T1000 (cell line): Measurements from ENCODE around the gene CPT2.

ENCODE experiments used
- DNase-seq: peaks from one replicate; lab custom pipeline; 2025; ENCODE audit warnings: mixed read lengths; lab: John Stamatoyannopoulos, UW

The CPT2 gene

DNA sequence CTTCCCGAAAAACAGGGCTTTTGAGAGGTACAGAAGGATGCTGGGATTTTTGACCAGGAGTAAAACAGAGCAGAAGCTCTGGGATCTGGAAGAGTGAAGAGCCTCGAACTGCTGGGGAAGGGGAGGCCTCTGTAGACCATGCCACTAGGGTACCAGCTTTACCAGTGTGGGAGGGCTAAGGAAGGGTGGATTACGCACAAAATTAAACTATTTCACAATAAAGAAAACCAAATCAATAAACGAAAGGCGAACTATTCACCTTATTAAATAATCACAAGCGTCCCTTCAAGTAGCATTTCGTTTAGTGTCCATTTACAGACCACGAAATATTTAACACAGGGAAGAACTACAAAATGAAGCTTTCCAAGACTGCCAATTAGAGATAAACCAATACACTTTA lies 23.1 kb downstream of the CPT2 start:
- DNase-seq: no peak

DNA sequence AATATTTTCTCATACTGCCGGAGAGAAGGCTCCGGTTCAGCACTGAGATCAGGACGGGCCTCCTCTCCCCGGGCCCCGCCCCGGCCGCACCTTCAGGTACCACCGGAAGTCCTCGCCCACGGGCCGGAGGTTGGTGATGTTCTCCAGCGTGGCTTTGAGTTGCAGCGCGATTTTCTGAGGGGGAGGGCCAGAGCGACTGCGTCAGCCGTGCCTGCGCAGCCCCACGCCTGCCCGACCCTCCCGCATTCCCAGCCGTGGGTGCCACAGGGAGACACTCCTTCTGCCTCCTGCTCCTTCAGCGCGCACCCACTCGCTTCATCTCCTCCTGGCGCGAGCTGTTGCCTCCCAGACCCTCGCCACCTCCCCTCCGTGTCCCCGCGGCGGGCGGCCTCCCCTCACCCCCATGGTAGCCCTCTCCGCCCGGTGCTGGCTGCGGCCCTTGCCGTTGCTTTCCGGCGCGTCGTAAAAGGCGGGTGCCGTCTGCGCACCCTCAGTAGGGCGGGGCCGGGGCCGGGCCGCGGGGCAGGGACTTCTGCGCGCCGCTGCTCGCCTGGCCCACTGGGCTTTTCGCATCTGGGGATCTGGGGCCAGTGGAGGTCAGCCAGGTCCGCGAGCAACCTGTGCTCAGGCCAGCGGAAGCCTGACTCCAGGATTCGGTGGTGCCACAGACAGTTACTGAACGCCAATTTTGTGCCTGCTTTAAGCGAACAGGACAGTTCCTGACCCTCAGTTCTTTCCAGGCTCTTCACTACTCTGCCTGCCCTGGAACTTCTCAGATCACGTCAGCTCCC lies 23.7 kb downstream of the CPT2 start, which contains the start of gene CZIB:
TSS of gene CZIB (minus strand) at position 464 of the 791 bp plus-strand sequence. CDS start at position 405, 59 bp downstream.
- DNase-seq: peak; percentile 91

DNA sequence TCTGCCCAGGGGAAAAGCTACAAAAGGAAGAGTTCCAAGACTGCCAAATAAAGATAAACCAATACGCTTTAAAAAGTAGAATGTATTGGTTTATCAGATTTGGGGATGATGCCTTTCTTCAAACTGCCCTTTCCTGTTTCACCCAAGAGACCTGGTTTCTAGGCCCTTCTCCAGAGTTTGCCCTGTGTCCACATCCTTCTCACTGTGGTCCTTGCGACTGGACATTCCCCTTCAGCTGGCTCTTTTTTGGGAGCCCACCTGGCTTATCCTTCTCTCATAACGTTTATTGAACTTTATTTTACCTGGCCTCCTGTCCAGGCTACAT lies 24.3 kb downstream of the CPT2 start:
- no peak for DNase-seq

DNA sequence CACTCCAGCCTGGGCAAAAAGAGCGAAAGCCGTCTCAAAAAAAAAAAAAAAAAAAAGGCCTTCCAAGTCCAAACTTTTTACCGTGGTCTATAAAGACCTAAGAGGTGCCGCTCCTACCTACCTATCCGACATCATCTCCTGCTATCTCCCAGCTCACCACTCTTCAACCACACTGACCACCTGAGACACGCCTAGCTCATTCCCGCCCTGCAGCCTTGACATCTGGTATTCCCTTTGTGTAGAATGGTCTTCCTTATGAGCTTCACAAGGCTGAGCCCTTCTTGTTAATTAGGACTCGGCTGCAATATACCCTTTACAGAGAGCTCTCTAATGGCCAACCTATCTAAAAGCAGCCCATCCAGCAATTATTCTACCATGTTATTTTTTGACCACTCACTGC lies 41.0 kb downstream of the CPT2 start:
- DNase-seq: no peak

DNA sequence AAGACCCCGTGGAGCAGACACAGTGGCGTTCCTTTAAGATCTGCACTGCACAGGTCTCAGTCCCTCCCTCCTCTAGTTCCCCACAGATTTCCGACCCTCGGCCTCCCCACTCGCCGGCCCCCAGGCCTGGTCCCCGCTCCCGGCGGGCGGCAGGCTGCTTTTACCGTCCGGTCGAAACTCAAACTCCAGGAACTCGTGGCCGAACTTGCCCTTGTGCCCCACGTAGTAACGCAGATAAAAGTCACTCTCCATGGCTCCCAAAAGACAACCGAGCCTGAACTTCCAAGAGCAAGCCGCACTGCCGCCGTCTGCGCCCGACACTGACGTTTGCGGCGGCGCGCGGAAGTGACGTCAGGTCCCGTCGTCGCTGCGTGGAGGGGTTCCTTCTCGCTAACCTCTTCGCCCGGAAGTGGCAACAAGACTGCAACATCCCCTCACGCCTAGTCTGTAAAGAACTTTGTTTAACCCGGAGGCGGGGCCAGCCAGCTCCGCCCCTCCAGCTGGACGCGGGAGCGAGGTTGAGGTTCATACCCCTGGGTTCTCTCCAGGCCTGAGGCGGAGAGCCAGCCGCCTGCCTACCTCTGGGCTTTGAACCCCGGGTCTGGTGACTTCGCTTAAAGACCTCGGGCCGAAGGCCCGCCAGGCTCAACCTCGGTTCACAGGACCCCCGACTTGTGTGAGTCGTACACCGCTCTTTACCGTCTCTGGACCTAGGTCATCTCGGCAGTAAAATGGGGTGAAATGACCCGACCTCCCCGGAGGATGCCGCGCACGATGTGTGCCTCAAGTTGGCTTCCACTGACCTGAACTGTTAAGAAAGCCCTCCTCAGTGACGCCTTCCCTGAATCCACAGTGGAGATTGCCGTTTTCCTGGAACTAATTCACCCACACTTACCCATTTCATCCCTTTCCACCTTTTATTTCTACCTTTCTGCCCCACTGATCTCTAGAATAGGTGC lies 41.9 kb downstream of the CPT2 start, which contains the start of gene MAGOH:
TSS of gene MAGOH (minus strand) at position 322 of the 959 bp plus-strand sequence. CDS start at position 252, 70 bp downstream.
- DNase-seq: peak; percentile 85

DNA sequence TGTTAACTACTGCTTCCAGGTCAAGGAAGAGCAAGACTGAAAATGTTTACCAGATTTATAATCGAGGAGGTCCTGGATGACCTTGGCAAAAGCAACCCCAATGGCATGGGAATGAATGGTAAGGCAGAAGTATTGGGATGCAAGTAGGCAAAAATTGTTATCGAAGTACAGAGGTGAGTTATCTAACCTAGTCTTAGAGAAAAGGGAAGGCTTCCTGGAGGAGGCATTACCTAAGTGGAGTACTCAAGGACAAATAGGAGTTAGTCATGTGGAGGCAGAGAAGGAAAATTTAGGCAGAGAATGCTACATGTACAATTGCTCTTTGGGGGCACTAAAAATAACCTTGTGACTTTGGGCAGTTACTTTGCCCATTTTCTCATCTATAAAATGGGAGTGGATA lies 45.2 kb downstream of the CPT2 start:
- no peak for DNase-seq

DNA sequence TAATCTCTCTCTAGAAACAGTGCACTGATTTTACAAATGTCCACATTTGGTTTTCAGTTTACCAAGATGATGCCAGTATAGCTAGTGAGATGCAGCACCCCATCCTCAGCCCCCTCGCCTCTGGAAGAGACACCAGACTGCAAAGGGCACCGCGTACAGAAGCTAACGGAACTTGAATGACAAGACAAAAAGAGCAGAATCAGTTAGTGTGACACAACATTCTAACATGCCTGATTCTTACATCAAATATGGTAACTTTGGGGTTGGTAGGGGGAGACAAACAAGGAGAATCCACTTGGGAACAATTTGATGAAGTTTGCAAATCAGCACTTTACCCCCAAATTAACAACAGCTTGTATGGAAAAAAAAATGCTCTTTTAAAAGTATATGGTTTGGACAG lies 45.8 kb downstream of the CPT2 start:
- DNase-seq: no peak

DNA sequence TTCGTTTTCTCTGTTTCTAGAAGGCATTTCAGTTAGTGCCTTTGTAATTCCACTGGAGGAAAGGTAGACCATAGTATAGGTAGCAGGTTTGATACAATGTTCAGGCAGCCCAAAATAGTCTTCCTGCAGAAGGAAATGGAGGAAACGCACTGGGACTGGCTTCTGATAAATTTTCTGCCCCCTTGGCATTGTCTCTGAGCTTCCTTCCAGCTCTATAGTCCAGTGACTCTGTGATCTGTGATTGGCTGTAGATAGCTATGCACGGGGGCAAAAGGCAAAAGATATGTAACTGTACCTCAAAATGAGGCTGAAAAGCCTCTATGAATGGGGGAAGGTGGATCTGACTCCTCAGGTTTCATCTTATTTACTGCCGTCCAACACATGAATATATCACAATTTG lies 47.5 kb downstream of the CPT2 start:
- no peak for DNase-seq

DNA sequence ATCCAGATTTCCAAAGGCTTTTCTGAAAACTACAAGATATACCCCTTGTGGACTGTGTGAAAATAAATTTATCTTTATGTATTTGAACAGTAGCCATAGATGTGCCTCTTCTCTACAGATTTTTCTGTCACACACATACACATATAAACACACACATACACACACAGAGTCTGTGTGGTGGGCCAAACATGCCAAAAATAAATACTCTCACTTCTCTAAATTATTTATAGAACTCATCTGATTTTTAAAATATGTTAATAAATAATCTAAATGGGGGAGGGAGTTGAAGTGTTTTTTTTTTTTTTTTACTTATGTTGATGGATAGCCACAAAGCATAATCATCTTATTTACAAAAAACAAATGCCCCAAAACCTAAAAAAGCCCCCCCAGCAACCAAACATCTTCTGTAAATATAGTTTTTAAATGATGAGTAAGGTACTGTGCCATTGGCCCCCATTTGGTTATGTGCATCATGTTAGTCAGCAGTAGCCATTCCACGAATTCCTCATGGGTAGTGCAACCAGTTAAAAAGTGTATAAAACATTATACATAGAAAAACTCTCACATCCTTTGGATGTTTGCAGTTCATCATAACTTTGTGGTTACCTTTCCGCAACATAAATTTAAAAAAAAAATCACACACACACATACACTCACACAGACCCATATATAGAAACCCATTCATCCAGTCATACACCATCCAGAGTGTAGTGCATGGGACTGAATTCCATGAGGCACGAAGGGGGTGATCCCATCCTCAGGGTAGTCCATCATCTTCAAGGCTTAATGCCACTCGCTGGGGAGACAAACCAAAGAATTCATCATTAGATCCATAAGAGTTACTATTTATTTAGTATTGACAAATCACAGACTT lies 49.9 kb downstream of the CPT2 start:
- no peak for DNase-seq

DNA sequence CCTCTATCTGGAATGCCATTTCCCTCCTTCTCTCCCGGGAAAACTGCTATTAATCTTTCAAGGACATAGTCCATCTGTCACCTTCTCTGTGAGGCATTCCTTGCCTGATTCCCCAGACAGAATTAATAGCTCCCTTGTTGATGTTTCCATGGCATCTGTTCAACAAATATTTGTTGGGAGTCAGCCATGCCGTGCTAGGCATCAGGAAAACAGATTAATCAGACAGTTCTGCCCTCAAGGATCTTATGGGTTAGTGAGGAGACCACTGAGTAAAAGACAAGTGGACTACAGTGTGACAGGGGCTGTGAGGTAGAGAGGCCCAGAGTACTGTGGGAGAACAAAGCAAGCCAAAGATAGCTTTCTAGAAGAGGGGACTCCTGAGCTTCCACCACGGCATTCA lies 53.1 kb downstream of the CPT2 start:
- no peak for DNase-seq

DNA sequence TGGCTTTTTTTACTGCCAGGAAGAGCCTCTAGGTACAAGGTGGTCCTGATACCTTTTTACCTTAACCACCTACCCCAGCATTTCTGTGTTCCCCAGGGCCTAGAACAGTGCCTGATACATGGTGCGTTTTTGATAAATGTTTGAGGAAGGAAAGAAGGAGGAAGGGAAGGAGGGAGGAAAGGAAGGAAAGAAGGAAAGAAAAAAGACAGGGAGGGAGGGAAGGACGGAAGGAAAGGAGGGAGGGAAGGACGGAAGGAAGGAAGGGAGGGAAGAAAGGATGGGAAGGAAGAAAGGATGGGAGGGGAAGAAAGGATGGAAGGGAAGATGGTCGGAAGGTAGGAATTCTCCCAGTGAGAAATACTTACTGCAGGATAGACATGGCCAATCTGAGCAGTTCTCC lies 53.7 kb downstream of the CPT2 start:
- DNase-seq: no peak

DNA sequence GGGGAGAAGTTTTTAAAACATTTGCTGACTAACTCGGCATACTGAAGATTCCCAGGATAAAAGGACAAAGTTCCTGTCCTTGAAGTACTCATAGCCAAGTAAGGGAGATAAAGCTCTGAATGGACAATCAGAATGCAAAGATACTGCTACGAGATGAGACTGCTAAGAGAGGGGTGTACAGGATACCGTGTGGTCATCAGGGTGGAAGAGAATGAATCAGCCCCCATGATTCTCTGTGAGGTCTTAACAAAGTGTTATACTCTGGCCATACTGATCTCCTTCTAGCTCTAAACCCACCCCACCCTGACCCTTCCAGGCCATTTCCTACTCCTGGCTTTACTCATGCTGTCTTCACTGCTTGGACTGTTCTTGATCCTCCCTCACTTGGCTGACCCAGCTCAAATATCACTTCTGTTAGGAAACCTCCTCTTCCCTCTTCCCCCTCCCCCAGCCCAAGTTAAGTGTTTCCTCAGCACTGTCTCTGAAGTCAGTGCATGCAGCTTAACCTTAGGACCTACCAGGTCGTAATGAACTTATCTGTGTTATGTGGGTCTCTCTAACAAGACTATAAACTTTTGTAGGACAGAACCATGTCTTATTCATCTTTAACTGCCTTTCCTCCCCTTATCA lies 57.5 kb downstream of the CPT2 start:
- DNase-seq: no peak

DNA sequence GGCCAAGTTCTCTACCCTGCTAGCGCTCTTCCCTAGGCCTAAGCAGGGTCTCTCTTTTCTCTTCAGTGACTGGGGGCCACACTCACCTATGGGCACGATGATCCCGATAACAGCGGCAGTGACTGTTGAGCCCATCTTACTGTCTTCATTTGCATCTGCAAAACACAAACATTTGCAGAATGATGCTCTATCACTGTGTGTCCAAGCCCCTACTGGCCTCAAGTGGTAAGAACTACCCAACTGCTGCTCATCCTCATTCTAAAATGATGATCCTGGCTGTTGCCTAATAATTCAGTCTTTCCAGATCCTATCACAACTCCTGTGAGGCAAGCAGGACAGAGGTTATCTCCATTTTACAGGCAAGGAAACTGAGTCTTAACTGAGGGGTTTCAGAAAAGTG lies 58.4 kb downstream of the CPT2 start:
- DNase-seq: no peak

DNA sequence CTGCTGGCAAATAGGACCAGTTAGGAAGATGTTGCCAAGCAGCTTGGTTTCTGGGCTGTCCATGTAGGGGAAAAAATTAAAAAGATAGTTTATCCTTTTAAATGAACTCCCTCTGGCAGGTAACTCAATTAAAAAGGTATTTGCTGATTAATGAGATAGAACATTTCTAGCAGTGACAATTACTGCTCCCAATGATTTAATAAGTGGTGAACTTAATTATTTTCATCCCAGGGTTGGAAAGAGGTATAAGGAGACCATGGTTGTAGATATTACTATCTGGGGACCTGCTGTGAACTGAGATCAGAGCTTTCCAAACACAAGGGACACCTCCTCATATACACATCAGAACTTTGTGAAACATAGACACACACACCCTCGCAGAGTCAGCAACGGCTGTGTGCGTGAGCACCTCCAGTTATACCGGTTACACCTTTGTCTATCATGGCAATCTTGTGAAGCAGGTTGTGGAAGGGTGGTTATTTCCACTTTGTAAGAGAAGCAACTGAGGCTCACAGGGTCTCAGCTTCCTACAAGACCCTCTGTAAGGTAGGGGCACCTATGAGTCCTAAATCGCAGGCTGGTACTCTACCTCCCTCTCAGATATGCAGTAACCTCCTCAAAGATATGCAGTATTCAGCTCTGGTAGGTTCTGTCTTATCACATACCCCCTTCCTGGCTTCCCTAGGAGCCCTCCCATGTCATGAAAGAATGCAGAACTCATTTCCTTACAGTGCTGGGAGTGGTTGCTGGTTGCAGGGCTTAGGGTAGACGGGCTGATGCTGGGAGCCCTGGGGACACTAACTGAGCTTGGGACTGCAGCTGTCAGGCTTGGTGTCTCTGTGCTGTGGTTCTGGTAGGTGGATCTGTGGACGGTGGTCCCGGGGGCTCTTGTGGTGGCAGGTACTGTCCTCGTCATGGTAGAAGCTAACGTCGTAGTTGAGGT lies 60.2 kb downstream of the CPT2 start:
- no peak for DNase-seq

DNA sequence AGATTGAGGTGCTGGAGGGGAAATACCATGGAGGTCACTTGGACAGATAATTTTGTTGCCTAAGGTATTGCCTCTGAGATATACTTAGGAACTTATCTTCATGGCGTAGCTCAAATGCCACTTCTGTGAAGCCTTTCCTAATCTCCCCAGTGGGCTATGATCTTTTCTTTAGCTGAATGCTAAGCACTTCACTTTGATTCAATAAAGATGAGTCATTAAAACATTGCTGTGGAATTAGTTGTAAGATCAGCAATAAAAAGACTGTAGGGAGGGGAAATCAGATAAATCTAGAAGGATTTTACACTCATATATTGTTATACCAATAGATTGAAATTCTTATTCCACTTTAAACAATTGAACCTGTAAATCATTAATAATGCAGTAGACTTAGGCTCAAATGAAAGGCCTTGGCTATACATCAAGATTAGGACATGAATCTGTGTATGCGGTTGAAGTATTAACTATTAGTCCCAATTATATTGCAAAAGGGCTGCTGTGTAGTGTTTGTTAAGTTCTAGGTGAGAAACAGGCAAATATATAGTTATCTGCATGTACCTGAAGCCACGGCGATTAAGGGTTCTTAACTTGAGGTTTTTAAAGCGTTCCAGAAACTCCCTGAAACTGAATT lies 60.9 kb downstream of the CPT2 start:
- no peak for DNase-seq

DNA sequence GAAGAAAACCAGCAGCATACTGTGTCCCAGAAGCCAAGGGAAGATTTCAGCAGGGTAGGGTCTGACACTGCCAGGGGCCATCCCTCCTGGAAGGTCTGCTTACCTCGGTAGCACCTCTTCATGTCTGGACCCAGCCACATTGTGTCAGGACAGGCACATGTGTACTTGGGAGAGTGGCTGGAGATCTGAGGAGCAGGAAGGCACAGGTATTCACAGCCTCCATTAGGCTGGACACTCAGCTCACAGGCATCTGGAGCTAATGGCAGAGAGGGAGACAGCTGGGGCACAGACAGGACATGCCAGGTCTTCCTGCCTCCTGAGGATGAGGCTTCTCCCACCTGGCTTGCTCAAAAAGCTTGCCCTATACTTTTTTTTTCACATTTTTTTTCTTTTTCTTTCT lies 61.6 kb downstream of the CPT2 start:
- no peak for DNase-seq

DNA sequence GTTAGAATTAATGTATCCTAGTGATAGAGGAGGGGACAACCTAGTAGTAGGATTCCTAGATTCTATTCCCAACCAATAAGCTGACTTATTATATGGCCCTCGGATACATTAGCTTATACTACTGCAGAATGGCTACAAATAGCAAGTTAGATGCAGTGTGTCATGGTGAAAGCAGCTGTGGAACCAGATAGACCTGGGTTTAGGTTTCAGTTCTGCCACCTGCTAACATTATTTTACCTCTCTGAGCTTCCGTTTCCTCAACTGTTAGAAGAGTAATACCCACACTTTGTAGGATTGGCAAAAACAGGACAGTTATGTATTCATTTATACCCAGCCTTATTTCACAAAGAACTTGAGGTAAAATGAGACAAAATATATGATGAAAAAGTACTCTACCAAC lies 63.3 kb downstream of the CPT2 start:
- DNase-seq: no peak

DNA sequence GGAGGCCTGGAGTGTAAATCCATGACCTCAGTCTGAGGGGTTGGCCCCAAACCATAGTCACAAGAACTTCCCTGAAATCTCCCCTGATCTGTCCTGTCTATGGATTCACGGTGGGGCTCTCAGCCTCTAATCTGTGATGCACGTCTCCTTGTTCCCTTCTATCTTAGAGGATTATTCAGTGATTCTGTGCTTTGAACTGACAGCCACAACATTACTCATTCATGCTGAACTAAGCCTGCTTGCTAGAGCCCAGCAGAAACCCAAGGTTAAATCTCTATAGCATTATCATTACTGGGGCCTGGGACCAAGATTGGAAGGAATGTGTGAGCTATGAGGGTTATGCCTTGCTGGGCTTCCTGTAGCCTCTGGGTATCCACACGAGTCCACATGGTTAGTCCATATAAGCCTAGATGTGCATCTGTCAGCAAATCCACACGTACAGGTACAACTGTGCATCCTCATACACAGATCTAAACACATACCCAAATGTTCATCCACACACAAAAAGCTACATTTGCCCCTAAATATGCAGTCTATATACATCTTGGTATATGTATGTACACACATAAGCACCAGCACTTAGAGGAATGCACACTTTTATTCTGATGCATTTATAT lies 64.1 kb downstream of the CPT2 start:
- no peak for DNase-seq

DNA sequence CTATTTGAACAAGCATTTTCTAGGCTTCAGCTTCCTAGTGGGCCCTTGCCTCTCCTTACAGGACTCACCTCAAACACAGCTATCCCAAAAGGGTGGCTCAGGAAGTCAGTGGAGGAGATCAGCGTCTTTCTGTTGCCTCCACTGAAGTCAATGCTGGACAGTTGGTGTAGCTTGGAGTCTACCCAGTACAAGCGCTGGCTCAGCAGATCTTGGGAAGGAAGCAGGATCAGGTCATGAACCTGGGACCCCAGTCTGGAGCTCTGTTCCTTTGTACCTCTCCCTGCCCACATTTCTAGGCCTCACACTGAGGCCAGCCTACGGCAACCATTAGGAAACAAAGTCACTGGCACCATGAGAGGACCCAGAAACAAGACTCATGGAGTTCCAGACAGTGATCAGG lies 65.4 kb downstream of the CPT2 start:
- no peak for DNase-seq
